HepG2 (cell line): Measurements from ENCODE around the gene PTPRN. TPM values are rescaled to one million over a fixed set of nuclear protein-coding genes. Genes with fewer than 3 reads are reported as not detected.
A peak's percentile ranks its signal among the peaks of the same experiment; 100 is the strongest.

Experiments used
- ATAC-seq: fragments of 200-7000 bp; cut with Tn5 transposase; 3 replicates; pipeline ENCODE4 v1.9.1; 2020; ENCODE audit warnings: mild to moderate bottlenecking, moderate library complexity
- BruUV-seq: library from RNA; stranded (reverse); fragments of 400-500 nt; replicated peaks from 2 replicates; lab custom pipeline; 2021; lab: Mats Ljungman, UMichigan
- CTCF ChIA-PET: fragments of 300-600 bp; formaldehyde crosslinking; extraction: SDS; loops from one replicate; lab custom pipeline; 2021; ENCODE audit warnings: low total read pairs, inconsistent platforms, low intra/inter-chr PET ratio; lab: Yijun Ruan, JAX
- POLR2A ChIA-PET: fragments of 350-600 bp; sonication (Branson Sonifier 250); formaldehyde crosslinking; loops from one replicate; lab custom pipeline; 2020; ENCODE audit warnings: antibody characterized with exemption, inconsistent platforms; lab: Yijun Ruan, JAX
- DNase-seq: peaks from one replicate; pipeline ENCODE4 v3.0.0-alpha.2; 2015; ENCODE audit warnings: low spot score
- FAIRE-seq: peaks from 3 replicates; lab custom pipeline; 2011; peaks lifted over from hg19 to GRCh38; lab: Jason Lieb, UNC
- H2AFZ ChIP-seq: one replicate; pipeline ENCODE4 v1.6.1; 2011; ENCODE audit warnings: low read length, inconsistent platforms
- H3K27ac ChIP-seq: fragments of 300-600 bp; 3 replicates; pipeline ENCODE4 v1.8.0; 2011; ENCODE audit warnings: mixed run types, mild to moderate bottlenecking, mixed read lengths, low read length, inconsistent platforms; ENCODE audit not compliant: insufficient read depth; ENCODE audit errors: extremely low read length
- H3K27me3 ChIP-seq, 2 experiments: fragments of 200-600 bp in 1 of 2; 2 replicates in 1 of 2; 3 replicates in 1 of 2; pipeline versions ENCODE4 v1.6.0 to v1.8.0; 2011; ENCODE audit warnings: low read length in 2 of 2, mild to moderate bottlenecking in 2 of 2, moderate library complexity in 2 of 2, inconsistent platforms in 1 of 2; ENCODE audit not compliant: insufficient read depth in 2 of 2, control insufficient read depth in 1 of 2
- H3K36me3 ChIP-seq, 2 experiments: fragments of 200-600 bp in 1 of 2; replicated peaks in 1 of 2; 2 replicates in 1 of 2; 3 replicates in 1 of 2; pipeline versions ENCODE4 v1.5.1 to v1.8.0; 2011; ENCODE audit warnings: low read length in 2 of 2, inconsistent platforms in 1 of 2; ENCODE audit not compliant: insufficient read depth in 2 of 2, control insufficient read depth in 1 of 2
- H3K4me1 ChIP-seq: 2 replicates; pipeline ENCODE4 v1.5.1; 2012; ENCODE audit warnings: low read length, inconsistent platforms; ENCODE audit not compliant: insufficient read depth
- H3K4me2 ChIP-seq: 2 replicates; pipeline ENCODE4 v1.6.0; 2011; ENCODE audit warnings: low read depth, low read length, inconsistent platforms
- H3K4me3 ChIP-seq, 3 experiments: fragments of 200-600 bp in 1 of 3; sonication (generic), shearing (Covaris generic) in 1 of 3; replicated peaks in 1 of 3; 2 replicates each; pipeline ENCODE4 v1.5.1; 2011 to 2016; ENCODE audit warnings: low read length in 3 of 3, inconsistent platforms in 2 of 3, low read depth in 2 of 3, mild to moderate bottlenecking in 2 of 3, control low read depth in 1 of 3, mixed read lengths in 1 of 3; ENCODE audit not compliant: insufficient read depth in 1 of 3
- H3K79me2 ChIP-seq: one replicate; pipeline ENCODE4 v1.6.1; 2011; ENCODE audit warnings: low read length, inconsistent platforms; ENCODE audit not compliant: insufficient read depth
- H3K9ac ChIP-seq: 2 replicates; pipeline ENCODE4 v1.6.0; 2011; ENCODE audit warnings: mild to moderate bottlenecking, low read depth, low read length, inconsistent platforms; ENCODE audit not compliant: insufficient read depth
- H3K9me3 ChIP-seq: 2 replicates; pipeline ENCODE4 v1.5.1; 2012; ENCODE audit warnings: mild to moderate bottlenecking, low read length
- H4K20me1 ChIP-seq: 2 replicates; pipeline ENCODE4 v1.6.0; 2011; ENCODE audit warnings: inconsistent platforms, mild to moderate bottlenecking, low read length, moderate library complexity; ENCODE audit not compliant: insufficient read depth
- BRCA1 ChIP-seq: sonication (generic); formaldehyde crosslinking; IDR thresholded peaks from 2 replicates; pipeline ENCODE4 v1.4.0; 2020; ENCODE audit warnings: missing genetic modification reagents
- BRF2 ChIP-seq: sonication (generic); formaldehyde crosslinking; IDR thresholded peaks from 2 replicates; pipeline ENCODE4 v1.8.1; 2022; ENCODE audit warnings: mild to moderate bottlenecking, missing genetic modification reagents
- CEBPB ChIP-seq: IDR thresholded peaks from 2 replicates; pipeline ENCODE4 v1.6.1; 2011; ENCODE audit warnings: low read depth, low read length, improper control_type of control experiment, borderline replicate concordance
- HNRNPL ChIP-seq: fragments of 200-400 bp; formaldehyde crosslinking; IDR thresholded peaks from 2 replicates; pipeline ENCODE4 v1.6.1; 2017; ENCODE audit warnings: mild to moderate bottlenecking, low read depth, low read length
- KDM5A ChIP-seq: fragments of 200-600 bp; sonication (generic); IDR thresholded peaks from 2 replicates; pipeline ENCODE4 v1.7.0; 2018; ENCODE audit warnings: antibody characterized with exemption, mild to moderate bottlenecking, low read length, borderline replicate concordance
- NCOA2 ChIP-seq: sonication (generic); formaldehyde crosslinking; IDR thresholded peaks from 2 replicates; pipeline ENCODE4 v1.8.0; 2022; ENCODE audit warnings: inconsistent platforms
- RBFOX2 ChIP-seq: fragments of 200-400 bp; formaldehyde crosslinking; IDR thresholded peaks from 2 replicates; pipeline ENCODE4 v1.6.1; 2017; ENCODE audit warnings: low read depth, mild to moderate bottlenecking, low read length
- ZNF34 ChIP-seq: sonication (generic); formaldehyde crosslinking; IDR thresholded peaks from 2 replicates; pipeline ENCODE4 v1.4.0; 2020; ENCODE audit warnings: mild to moderate bottlenecking, missing genetic modification reagents, borderline replicate concordance
- ZSCAN31 ChIP-seq: sonication (generic); formaldehyde crosslinking; IDR thresholded peaks from 2 replicates; pipeline ENCODE4 v1.5.0; 2020; ENCODE audit warnings: low read depth, mild to moderate bottlenecking, missing genetic modification reagents
- WGBS: methylation state at CpG from one replicate; pipeline ENCODE4 v1.1.6; 2017; ENCODE audit warnings: low lambda C conversion rate; 5-methylcytosine and 5-hydroxymethylcytosine counted together
- in situ Hi-C: cut with HindIII; loops from 2 replicates; pipeline ENCODE4 v1.10.0; 2017; ENCODE audit warnings: low pct_unique_long_range_greater_than_20kb; ENCODE audit not compliant: extremely low pct_ligation_motif_present
- intact Hi-C: fragments of 100-400 bp; cut with micrococcal nuclease; formaldehyde crosslinking; loops from one replicate; pipeline ENCODE4 v1.10.0; 2022; ENCODE audit not compliant: unreplicated experiment
- polyA plus RNA-seq, 8 experiments: library from polyadenylated mRNA; depleted of rRNA in 3 of 8; stranded (reverse) in 7 of 8; unstranded in 1 of 8; fragments of >200 nt; fragmentation: Illumina TruSeq in 4 of 8; extraction: Trizol in 4 of 8; gene quantifications; 2 replicates each; pipeline versions ENCODE4 v1.2.1 to v1.2.3, GENCODE V29; 2011 to 2016; ENCODE audit warnings: low read depth in 4 of 8, missing spikeins in 1 of 8, mixed read lengths in 1 of 8; ENCODE audit not compliant: insufficient read depth in 1 of 8
- total RNA-seq, 5 experiments: library from RNA; depleted of rRNA; stranded (reverse); fragments of >200 nt; fragmentation: Illumina TruSeq; extraction: Trizol; gene quantifications; 2 replicates each; pipeline ENCODE4 v1.2.3, GENCODE V29; 2016; ENCODE audit warnings: low read depth in 1 of 5
- TF ChIP-seq, protein P1 (sequence below): sonication (generic); formaldehyde crosslinking; IDR thresholded peaks from 2 replicates; pipeline ENCODE4 v1.5.1; 2020; ENCODE audit warnings: mild to moderate bottlenecking, missing genetic modification reagents, moderate library complexity
- TF ChIP-seq, protein P2 (sequence below): sonication (generic); formaldehyde crosslinking; IDR thresholded peaks from 2 replicates; pipeline ENCODE4 v1.5.1; 2020; ENCODE audit warnings: mild to moderate bottlenecking, missing genetic modification reagents, borderline replicate concordance
- TF ChIP-seq, protein P3 (sequence below): IDR thresholded peaks from 2 replicates; pipeline ENCODE4 v1.6.1; 2018; ENCODE audit warnings: missing genetic modification reagents, mild to moderate bottlenecking, missing compliant biosample characterization
- TF ChIP-seq, protein P4 (sequence below): sonication (generic); formaldehyde crosslinking; IDR thresholded peaks from 2 replicates; pipeline ENCODE4 v1.4.0; 2020; ENCODE audit warnings: missing genetic modification reagents

Gene PTPRN
- total and polyA plus RNA-seq, 2 of the 13 experiments (the other 11 are each of a cell fraction or from before 2014, with no cell fraction given): 0.26 TPM; not detected in 1

- ChIA-PET POLR2A (interaction anchor here (0.9 to 3.0 kb wide), 9 partner anchors 8 to 196 kb away, joined by 3 to 14 read pairs (median 5); partner anchors contain the start of genes CNPPD1, DNAJB2, GLB1L and STK16), CTCF (no interaction called here)
- H3K27me3 ChIP-seq: peaks cover 0 to 15% of the 10 kb centered on the region in 2 experiments; a peak in 4 of 5 replicates
- ATAC-seq: no peak; the same call in 2 of the 3 replicates
- no peak for FAIRE-seq
- no peak overlapping the region for H3K9ac ChIP-seq
- in situ Hi-C loops (no loop called here), intact Hi-C loops (no loop called here)
- no peaks in the 10 kb centered on the region for H3K79me2 ChIP-seq
- peaks cover 4 to 10% of the 10 kb centered on the region in 2 experiments; a peak in 4 of 5 replicates for H3K36me3 ChIP-seq
- no peaks in the 10 kb centered on the region for H3K9me3 ChIP-seq
- BruUV-seq: TSS peak; percentile 57
- H3K4me1 ChIP-seq: peaks cover 11% of the 10 kb centered on the region; the same call in 1 of the 2 replicates
- no peak overlapping the region for H3K4me2 ChIP-seq
- no peak overlapping the region for H2AFZ ChIP-seq
- no peaks in the 10 kb centered on the region for H4K20me1 ChIP-seq
- DNase-seq: no peak
- 90% methylated on average over 12 of the region's 12 CpGs for WGBS
- H3K27ac ChIP-seq: no peak overlapping the region
- H3K4me3 ChIP-seq: no peak overlapping the region
- no peak for TF ChIP-seq ZNF34 (CRISPR knock-in tag)
- no peak for TF ChIP-seq NCOA2
- no peak for TF ChIP-seq ZSCAN31 (CRISPR knock-in tag)
- TF ChIP-seq, protein P1, sequence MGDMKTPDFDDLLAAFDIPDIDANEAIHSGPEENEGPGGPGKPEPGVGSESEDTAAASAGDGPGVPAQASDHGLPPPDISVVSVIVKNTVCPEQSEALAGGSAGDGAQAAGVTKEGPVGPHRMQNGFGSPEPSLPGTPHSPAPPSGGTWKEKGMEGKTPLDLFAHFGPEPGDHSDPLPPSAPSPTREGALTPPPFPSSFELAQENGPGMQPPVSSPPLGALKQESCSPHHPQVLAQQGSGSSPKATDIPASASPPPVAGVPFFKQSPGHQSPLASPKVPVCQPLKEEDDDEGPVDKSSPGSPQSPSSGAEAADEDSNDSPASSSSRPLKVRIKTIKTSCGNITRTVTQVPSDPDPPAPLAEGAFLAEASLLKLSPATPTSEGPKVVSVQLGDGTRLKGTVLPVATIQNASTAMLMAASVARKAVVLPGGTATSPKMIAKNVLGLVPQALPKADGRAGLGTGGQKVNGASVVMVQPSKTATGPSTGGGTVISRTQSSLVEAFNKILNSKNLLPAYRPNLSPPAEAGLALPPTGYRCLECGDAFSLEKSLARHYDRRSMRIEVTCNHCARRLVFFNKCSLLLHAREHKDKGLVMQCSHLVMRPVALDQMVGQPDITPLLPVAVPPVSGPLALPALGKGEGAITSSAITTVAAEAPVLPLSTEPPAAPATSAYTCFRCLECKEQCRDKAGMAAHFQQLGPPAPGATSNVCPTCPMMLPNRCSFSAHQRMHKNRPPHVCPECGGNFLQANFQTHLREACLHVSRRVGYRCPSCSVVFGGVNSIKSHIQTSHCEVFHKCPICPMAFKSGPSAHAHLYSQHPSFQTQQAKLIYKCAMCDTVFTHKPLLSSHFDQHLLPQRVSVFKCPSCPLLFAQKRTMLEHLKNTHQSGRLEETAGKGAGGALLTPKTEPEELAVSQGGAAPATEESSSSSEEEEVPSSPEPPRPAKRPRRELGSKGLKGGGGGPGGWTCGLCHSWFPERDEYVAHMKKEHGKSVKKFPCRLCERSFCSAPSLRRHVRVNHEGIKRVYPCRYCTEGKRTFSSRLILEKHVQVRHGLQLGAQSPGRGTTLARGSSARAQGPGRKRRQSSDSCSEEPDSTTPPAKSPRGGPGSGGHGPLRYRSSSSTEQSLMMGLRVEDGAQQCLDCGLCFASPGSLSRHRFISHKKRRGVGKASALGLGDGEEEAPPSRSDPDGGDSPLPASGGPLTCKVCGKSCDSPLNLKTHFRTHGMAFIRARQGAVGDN (CRISPR knock-in tag): peak; percentile 42; the same call in 1 of the 2 replicates
- no peak for TF ChIP-seq CEBPB
- TF ChIP-seq HNRNPL: 0 out of 2 replicates have a peak, but pooled peaks have one; percentile 62
- TF ChIP-seq BRCA1: no peak
- TF ChIP-seq KDM5A: no peak
- no peak for TF ChIP-seq BRF2
- TF ChIP-seq, protein P2, sequence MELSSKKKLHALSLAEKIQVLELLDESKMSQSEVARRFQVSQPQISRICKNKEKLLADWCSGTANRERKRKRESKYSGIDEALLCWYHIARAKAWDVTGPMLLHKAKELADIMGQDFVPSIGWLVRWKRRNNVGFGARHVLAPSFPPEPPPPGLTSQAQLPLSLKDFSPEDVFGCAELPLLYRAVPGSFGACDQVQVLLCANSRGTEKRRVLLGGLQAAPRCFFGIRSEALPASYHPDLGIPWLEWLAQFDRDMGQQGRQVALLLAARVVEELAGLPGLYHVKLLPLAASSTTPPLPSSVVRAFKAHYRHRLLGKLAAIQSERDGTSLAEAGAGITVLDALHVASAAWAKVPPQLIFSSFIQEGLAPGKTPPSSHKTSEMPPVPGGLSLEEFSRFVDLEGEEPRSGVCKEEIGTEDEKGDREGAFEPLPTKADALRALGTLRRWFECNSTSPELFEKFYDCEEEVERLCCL: no peak
- TF ChIP-seq RBFOX2: peak; percentile 48; the same call in 1 of the 2 replicates
- TF ChIP-seq, protein P3, sequence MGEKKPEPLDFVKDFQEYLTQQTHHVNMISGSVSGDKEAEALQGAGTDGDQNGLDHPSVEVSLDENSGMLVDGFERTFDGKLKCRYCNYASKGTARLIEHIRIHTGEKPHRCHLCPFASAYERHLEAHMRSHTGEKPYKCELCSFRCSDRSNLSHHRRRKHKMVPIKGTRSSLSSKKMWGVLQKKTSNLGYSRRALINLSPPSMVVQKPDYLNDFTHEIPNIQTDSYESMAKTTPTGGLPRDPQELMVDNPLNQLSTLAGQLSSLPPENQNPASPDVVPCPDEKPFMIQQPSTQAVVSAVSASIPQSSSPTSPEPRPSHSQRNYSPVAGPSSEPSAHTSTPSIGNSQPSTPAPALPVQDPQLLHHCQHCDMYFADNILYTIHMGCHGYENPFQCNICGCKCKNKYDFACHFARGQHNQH (CRISPR knock-in tag): no peak
- TF ChIP-seq, protein P4, sequence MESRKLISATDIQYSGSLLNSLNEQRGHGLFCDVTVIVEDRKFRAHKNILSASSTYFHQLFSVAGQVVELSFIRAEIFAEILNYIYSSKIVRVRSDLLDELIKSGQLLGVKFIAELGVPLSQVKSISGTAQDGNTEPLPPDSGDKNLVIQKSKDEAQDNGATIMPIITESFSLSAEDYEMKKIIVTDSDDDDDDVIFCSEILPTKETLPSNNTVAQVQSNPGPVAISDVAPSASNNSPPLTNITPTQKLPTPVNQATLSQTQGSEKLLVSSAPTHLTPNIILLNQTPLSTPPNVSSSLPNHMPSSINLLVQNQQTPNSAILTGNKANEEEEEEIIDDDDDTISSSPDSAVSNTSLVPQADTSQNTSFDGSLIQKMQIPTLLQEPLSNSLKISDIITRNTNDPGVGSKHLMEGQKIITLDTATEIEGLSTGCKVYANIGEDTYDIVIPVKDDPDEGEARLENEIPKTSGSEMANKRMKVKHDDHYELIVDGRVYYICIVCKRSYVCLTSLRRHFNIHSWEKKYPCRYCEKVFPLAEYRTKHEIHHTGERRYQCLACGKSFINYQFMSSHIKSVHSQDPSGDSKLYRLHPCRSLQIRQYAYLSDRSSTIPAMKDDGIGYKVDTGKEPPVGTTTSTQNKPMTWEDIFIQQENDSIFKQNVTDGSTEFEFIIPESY (CRISPR knock-in tag): peak; percentile 80
These were observed 22.6 kb downstream of the PTPRN start for GRCh38 chr2:219286436-219287115.
